IPS-18c (cell line): ENCODE measurements around the gene AIF1L.

Experiments
- H3K4me3 ChIP-seq: 2 replicates; pipeline ENCODE4 v1.7.0; 2013; ENCODE audit warnings: low read depth, mild to moderate bottlenecking, low read length, moderate library complexity; ENCODE audit not compliant: insufficient read depth
- H3K9me3 ChIP-seq: one replicate; pipeline ENCODE4 v1.6.1; 2013; ENCODE audit warnings: mild to moderate bottlenecking, low read length, moderate library complexity; ENCODE audit not compliant: control insufficient read depth, insufficient read depth

The AIF1L gene

GRCh38 chr9:131169563-131170240 is 73.4 kb downstream of the AIF1L start:
- H3K9me3 ChIP-seq = no peaks in the 10 kb centered on the region
- no peak overlapping the region for H3K4me3 ChIP-seq
